Rectal smooth muscle tissue (tissue), 1 donor: ENCODE results near the gene ALPG.
"Not testable (repeated sequence)": the region's sequence is repeated elsewhere in the genome, so short reads cannot be mapped to it uniquely, and the experiment has no call there.

ENCODE experiments used
- H3K27ac ChIP-seq: one replicate; pipeline ENCODE4 v1.7.0; 2013; ENCODE audit warnings: low read depth, low read length, inconsistent platforms
- H3K27me3 ChIP-seq: one replicate; pipeline ENCODE4 v1.7.0; 2013; ENCODE audit warnings: low read length; ENCODE audit not compliant: control insufficient read depth, insufficient read depth
- H3K36me3 ChIP-seq: one replicate; pipeline ENCODE4 v1.7.0; 2013; ENCODE audit warnings: low read length; ENCODE audit not compliant: control insufficient read depth, insufficient read depth
- H3K4me1 ChIP-seq: one replicate; pipeline ENCODE4 v1.7.0; 2013; ENCODE audit warnings: low read length; ENCODE audit not compliant: control insufficient read depth, insufficient read depth
- H3K4me3 ChIP-seq: one replicate; pipeline ENCODE4 v1.7.0; 2013; ENCODE audit warnings: low read length
- H3K9ac ChIP-seq: one replicate; pipeline ENCODE4 v1.7.0; 2013; ENCODE audit warnings: low read length

The ALPG gene

DNA sequence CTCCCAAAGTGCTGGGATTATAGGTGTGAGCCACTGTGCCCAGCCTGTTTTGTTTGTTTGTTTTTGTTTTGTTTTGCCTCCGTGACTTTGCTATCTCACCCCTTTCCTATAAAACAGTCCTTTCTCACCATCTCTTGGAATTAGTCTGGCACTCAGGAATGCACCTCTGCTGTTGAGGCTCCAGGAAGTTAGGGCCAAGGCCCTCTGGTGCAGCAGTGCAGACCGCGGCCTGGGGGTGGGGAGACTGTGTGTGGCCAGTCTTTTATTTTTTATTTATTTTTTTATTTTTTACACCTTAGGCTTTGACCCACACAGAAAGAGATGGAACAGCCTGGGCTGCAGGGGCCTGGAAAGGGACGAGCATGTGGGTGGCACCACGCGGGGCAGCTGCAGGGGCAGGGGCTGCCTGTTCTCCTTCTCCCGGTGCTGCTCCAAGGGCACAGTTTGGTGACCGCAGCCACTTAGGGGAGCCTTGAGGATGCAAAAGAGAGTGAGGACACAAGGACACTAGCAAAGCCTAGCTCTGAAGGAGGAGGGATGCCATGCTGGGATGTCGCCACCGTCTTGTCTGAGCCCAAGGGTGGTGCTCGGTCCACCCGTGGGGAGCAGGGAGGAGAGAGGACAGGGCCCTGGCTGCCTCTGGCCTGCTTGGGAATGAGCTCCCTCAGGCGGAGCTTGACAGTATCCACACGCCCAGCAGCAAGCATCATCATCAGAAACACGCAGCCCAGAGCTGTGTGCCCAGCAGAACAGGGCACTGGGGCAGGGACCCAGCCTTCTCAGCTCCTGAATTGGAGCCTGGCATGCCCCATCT lies 29.9 kb downstream of the ALPG start:
- no peaks in the 10 kb centered on the region for H3K4me1 ChIP-seq
- no peaks in the 10 kb centered on the region for H3K36me3 ChIP-seq
- H3K27ac ChIP-seq: no peak overlapping the region
- H3K27me3 ChIP-seq: peaks cover 3% of the 10 kb centered on the region
- no peak overlapping the region for H3K4me3 ChIP-seq
- no peak overlapping the region for H3K9ac ChIP-seq

DNA sequence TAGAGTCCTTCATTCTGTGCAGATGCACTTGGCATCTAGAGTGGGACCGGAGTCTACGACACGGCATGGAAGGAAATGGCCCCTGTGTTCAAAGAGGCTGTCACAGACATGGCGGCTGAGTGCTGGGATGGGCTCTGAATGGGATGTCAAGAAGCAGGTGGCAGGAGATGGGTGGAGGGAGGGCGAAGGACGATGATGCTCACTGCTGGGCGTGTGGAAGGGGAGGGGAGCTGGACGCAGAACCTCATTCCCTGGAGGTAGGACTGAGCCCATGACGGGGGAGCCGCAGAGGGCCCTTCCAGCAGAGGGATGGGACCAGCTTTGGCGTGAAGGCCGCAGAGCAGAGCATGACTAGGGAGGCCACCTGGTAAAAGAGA lies 30.5 kb downstream of the ALPG start:
- H3K36me3 ChIP-seq: no peaks in the 10 kb centered on the region

DNA sequence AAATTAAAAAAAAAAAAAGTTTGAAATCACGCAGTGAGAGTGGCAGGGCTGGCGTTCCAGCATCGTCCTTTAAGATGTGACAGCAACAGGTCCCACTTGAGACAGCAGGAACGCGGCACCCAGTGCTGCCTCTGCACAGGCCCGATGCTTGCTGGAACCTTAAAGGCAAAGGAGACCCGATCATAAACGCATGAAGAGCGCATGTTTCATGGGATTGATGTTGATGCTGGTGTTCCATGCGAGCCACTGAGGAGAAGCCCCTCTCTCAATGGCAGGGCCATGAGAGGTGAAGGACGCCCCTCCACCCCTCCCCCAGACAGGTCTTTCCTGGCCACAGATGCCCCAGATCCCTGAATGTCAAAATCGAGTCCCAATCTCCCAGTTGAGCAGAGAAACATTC lies 31.4 kb downstream of the ALPG start:
- Histone ChIP-seq H3K27ac (no peak overlapping the region), H3K4me1 (no peaks in the 10 kb centered on the region), H3K36me3 (no peaks in the 10 kb centered on the region), H3K27me3 (peaks cover 3% of the 10 kb centered on the region), H3K9ac (no peak overlapping the region), H3K4me3 (no peak overlapping the region)

More for the DNA sequence above, 30.5 kb downstream of the ALPG start:
- Histone ChIP-seq H3K27me3 (peaks cover 3% of the 10 kb centered on the region), H3K27ac (no peak overlapping the region), H3K4me1 (no peaks in the 10 kb centered on the region), H3K4me3 (no peak overlapping the region), H3K9ac (no peak overlapping the region)

DNA sequence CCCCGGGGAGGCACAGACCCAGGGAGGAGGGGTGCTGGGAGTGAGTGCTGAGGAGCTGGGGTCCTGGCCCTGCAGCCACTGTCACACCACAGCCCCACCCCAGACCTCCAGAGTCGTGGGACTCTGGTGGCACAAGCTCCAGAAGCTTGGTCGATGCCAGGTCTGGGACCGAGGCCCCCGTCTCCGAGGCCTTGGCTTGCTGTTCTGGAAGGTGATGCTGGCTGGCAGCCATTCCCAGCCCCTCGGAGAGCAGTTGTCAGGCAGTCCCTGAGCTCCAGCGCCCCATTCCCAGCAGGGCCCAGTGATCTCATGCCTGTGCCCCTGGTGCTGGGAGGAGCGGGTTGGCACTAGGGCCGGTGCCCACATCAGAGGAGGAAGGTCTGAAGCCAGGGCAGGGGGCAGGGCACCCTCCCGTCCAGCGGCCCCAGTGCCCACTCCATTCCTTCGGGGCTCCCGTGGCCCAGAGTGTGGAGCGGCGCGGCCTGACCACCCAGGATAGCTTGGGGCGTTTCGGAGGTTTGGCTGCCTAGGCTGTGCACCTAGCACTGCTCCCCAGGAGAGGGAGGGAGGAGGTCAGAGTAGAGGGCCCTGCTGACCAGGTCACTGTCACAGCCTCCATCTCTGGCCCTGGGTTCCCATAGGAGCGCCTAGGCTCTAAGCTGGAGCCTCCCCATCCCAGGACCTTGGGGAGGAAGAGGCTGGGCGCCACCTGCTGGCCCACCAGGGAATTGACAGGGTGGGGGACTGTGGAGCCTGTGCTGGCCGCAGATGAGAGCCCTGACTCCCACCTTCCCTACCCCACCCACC lies 32.5 kb downstream of the ALPG start:
- Histone ChIP-seq H3K27ac (no peak overlapping the region), H3K4me3 (no peak overlapping the region), H3K9ac (no peak overlapping the region), H3K27me3 (peaks cover 3% of the 10 kb centered on the region), H3K36me3 (no peaks in the 10 kb centered on the region), H3K4me1 (no peaks in the 10 kb centered on the region)

GRCh38 chr2:232439758-232440135 lies 33.1 kb downstream of the ALPG start:
- Histone ChIP-seq H3K4me1 (no peaks in the 10 kb centered on the region), H3K27ac (no peak overlapping the region), H3K4me3 (no peak overlapping the region), H3K27me3 (peaks cover 3% of the 10 kb centered on the region), H3K36me3 (no peaks in the 10 kb centered on the region), H3K9ac (no peak overlapping the region)

DNA sequence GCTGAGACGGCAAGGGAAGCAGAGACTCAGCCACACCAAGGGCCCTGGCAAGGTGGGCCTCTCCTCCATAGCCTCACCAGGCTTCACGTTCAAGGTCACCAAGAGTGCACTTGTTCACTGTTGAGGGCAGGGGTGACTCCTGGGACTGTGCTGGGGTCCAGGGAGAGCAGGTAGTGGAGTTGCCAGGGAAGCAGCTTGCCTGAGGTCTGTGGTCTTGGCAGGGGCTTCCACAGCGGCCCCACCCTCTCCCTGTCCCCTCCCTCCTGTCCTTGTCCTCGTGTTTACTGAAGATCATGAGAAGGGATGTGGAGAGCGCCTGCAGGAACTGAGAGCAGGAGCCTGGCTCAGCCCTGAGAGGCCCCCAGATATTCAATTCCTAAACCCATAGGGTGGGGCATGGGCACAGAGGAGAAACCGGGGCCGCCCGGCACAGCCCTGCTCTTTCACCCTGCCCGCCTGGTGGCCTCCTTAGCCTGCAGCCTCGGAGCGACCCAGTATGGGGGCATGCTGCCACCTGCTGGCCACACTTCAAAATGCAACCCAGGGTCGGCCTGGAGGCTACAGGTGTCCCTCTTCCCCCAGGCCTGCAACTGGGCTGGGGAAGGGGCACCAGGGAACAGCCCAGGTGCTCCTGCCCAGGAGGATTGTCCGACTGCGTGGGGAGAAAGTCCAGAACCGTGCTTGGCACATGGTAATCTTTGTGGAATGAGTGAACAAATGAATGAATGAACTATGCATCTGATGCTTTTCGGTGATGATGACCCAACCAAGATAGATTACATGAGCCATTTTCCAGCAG lies 33.8 kb downstream of the ALPG start:
- H3K9ac ChIP-seq, H3K4me3 ChIP-seq, H3K4me1 ChIP-seq, H3K27ac ChIP-seq, H3K36me3 ChIP-seq, H3K27me3 ChIP-seq: not testable (repeated sequence)

DNA sequence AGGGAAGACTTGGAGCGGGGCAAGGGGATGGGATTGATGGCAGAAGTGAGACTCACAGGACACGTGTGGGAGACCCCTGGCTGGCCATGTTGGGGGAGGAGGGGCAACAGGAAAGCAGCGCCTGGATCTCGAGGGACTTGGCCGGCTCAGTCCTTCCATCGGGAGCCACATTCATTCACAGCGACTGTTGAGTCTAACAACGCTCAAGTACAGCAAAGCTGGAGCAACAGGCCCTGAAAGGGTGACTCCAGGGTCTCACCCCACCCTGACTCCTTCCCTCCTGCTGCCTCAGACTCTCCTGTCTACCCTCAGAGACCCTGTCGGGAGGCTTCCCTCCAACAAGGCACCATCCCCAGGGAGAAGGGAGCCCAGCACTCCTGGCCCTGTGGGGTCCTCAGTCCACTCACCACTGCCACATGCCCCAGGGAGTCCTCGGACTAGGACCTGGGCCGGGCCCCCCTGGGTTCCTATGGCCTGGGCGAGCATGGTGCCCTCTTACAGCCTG lies 34.6 kb downstream of the ALPG start:
- H3K36me3 ChIP-seq: no peaks in the 10 kb centered on the region
- H3K9ac ChIP-seq: no peak overlapping the region
- H3K27ac ChIP-seq: no peak overlapping the region
- H3K27me3 ChIP-seq: peaks cover 3% of the 10 kb centered on the region
- no peaks in the 10 kb centered on the region for H3K4me1 ChIP-seq
- H3K4me3 ChIP-seq: no peak overlapping the region

DNA sequence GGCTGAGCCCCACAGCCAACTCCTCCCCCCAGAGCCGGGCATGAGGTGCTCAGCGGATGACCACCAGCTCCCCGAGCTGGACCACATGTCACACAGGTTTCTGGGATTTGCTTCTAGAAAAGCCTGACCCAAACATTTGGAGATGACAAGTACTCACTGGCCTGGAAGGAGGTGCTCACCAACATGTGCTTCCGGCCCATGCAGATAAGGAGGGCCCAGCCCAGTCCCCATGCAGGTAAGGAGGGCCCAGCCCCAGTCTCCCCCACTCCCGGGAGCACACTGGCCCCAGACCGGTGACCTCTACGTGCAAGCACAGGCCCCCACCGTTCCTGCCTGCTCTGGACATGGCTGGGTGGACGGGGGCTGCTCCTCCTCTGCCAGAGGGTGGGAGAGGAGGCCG lies 35.3 kb downstream of the ALPG start:
- not testable (repeated sequence) for H3K36me3 ChIP-seq, H3K9ac ChIP-seq, H3K27ac ChIP-seq, H3K27me3 ChIP-seq, H3K4me1 ChIP-seq, H3K4me3 ChIP-seq

DNA sequence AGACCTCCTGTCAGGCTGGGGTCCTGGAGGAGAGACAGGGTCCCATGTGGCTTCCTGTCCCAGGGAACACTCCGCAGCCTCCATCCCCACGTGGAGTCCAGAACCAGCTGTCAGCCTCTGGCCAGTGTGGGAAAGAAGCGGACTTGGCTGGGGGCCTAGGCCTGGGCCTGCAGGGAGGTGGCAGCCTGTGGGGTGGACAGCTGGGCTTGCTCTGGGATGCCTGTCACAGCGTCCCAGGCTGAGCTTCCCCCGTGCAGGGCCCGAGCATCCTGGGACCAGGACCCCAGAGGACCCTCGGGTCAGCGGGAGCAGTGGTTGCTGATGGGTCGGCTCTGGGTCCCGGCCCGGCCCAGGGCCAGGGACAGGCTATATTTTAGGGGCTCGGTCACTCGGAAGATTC lies 35.8 kb downstream of the ALPG start:
- not testable (repeated sequence) for H3K27me3 ChIP-seq, H3K36me3 ChIP-seq, H3K27ac ChIP-seq, H3K4me1 ChIP-seq, H3K9ac ChIP-seq, H3K4me3 ChIP-seq

GRCh38 chr2:232443047-232443446 lies 36.4 kb downstream of the ALPG start:
- H3K4me1 ChIP-seq, H3K36me3 ChIP-seq, H3K27ac ChIP-seq, H3K9ac ChIP-seq, H3K4me3 ChIP-seq, H3K27me3 ChIP-seq: not testable (repeated sequence)

GRCh38 chr2:232443669-232444408 lies 37.2 kb downstream of the ALPG start:
- not testable (repeated sequence) for H3K4me1 ChIP-seq, H3K27me3 ChIP-seq, H3K9ac ChIP-seq, H3K27ac ChIP-seq, H3K4me3 ChIP-seq, H3K36me3 ChIP-seq
